Endothelial cell of umbilical vein (primary cell): ENCODE results near the gene REEP2.

Source experiments
- CTCF ChIP-seq, 2 donors: IDR thresholded peaks; 1 replicate in 1 of 2; 2 replicates in 1 of 2; pipeline ENCODE4 v1.5.1; 2011; ENCODE audit warnings: low read length in 2 of 2, mild to moderate bottlenecking in 2 of 2, moderate library complexity in 2 of 2, control low read depth in 1 of 2, inconsistent platforms in 1 of 2, low read depth in 1 of 2; ENCODE audit not compliant: insufficient read depth in 1 of 2; ENCODE audit errors: extremely low read depth in 1 of 2
- EZH2 ChIP-seq: IDR thresholded peaks from 2 replicates; pipeline ENCODE4 v1.6.1; 2012; ENCODE audit warnings: borderline replicate concordance, low read depth, mild to moderate bottlenecking, moderate library complexity, low read length, inconsistent platforms; ENCODE audit not compliant: severe bottlenecking
- MYC ChIP-seq: IDR thresholded peaks from one replicate; pipeline ENCODE4 v1.6.1; 2011; ENCODE audit warnings: mild to moderate bottlenecking, low read depth, low read length
- POLR2A ChIP-seq: IDR thresholded peaks from 2 replicates; pipeline ENCODE4 v1.6.1; 2012; ENCODE audit warnings: low read depth, mild to moderate bottlenecking, control low read depth, low read length
- POLR2AphosphoS5 ChIP-seq: IDR thresholded peaks from 2 replicates; pipeline ENCODE4 v1.6.1; 2012; ENCODE audit warnings: low read depth, mild to moderate bottlenecking, control low read depth, low read length, moderate library complexity; ENCODE audit not compliant: insufficient read depth
- TF ChIP-seq, protein P1 (sequence below): IDR thresholded peaks from 2 replicates; pipeline ENCODE4 v1.6.1; 2011; ENCODE audit not compliant: insufficient read depth, insufficient read length

DNA sequence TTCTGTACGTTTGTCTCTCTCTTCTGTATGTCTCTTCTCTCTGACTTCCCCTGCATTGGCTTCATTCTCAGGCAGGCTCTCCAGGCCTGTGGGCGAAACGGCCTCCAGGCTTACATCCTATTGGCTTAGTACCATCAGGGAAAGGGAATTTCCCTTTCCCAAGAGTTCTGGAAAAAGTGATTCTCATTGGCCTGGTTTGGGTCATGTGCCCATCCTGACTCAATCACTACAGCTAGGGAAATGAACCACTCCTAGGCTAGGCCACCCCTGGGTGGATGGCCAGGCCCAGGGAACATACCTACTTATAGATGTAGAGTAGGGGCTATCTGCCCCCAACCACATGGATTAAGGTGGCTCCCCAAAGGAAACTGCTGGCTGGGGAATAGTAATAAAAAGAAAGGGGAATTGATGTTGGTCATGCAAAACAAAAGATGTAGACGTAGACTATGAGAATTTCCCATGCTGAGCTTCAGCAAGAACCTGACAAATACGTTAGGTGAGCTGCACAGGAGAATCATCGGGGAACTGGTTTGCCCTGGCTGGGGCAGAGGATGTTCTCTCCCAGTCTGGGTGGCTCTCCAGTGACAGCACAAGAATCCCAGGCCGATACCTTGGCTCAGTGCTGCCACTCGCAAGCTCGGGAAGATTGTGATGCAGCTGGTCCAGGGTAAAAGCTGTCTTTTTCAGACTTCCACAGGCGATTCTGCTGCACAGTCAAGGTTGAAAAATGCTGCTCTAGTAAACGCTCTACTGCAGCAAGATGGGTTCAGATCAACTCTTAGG, 22.7 kb downstream of the REEP2 start:
- TF ChIP-seq CTCF (IDR thresholded peaks at IDR 0.05; ENCODE audit: extremely low read depth in 1 of 2, insufficient read depth in 1 of 2, low read depth in 1 of 2, low read length in 2 of 2): no peak
- no peak for TF ChIP-seq POLR2A
- TF ChIP-seq, protein P1, sequence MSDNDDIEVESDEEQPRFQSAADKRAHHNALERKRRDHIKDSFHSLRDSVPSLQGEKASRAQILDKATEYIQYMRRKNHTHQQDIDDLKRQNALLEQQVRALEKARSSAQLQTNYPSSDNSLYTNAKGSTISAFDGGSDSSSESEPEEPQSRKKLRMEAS: peak; percentile 72
- no peak for TF ChIP-seq EZH2
- no peak for TF ChIP-seq POLR2AphosphoS5
- TF ChIP-seq MYC: no peak
